Measurements from ENCODE around the gene PHLDB3.
"Not testable (repeated sequence)": the region's sequence is repeated elsewhere in the genome, so short reads cannot be mapped to it uniquely, and the experiment has no call there.

The PHLDB3 gene

DNA sequence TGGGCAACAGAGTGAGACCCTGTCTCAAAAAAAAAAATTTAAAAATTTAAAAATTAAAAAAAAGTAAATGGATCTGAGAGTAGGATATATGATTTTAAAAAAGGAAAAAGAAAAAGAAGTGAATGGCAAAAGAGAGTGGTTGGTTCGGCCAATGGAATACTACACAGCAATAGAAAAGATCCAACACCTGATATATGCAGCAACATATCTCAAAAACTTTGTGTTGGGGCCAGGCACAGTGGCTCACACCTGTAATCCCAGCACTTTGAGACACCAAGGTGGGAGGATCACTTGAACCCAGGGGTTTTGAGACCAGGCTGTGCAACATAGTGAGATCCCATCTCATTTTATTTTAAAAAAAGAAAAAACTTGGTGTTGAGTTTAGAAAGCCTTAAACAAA is 37.8 kb downstream of the PHLDB3 start:
- no peak for DNase-seq

DNA sequence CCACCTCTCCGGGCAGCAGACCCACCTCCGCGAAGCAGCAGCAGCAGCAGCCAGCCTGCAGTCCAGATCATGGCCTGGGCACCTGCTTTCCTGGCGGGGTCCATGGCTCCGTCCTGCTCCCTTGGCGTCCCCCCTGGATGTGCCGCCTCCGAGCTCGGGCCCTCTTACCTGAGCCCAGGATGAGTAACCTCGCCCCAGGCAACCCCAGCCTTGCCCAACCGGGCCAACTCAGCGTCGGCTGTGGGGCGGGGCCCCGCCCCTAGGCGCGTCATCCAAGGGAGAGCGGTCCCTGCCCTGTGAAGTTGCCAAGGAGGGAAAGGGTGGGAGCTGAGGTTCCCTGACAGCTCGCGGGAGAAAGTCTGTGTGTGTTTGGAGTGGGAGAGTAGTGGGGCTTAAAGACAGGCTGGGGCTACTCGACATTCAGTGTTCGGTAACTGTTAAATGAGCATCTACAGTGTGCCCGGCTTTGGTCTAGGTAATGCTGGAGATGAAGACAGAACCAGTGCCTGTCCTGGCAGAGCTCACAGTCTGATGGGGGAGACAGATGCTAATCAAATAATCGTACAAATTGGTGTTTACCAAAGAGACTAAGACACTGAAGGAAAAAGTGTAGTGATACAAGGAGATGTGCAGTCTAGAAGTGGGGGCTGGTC is 39.0 kb downstream of the PHLDB3 start, which contains the start of gene LYPD3:
TSS of gene LYPD3 (minus strand) at position 141 of the 653 bp plus-strand sequence. CDS start at position 104, 37 bp downstream.
- no peak for DNase-seq

DNA sequence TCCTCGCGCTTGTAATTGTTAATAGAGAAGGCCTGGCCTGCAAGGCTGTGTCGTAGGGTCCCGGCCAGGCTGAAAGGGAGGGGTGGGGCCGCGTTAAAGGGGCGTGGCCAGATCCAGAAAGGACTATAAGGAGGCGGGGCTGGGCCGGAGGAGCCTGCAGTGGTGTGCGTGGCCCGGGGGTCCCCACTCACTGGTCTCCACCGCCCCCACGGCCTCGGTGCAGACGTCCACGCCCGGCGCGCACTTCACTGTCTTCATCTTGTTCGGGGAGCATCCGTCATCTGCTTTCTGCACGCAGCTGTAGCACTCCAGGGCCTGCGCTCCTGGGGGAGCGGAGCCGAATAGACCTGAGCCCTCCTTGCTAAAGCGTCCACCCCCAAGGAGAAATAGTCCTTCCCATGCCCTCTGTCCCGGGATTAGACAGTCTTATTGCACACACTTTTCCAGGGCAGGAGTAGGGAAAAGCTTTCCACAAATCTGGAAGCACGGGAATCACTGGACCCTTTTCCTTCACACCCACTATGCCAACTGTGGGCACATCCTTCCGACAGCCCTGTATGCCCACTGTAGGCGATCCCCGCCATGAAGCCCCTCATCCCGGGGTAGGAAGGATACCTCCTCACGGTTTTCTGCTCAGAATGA is 40.3 kb downstream of the PHLDB3 start:
- DNase-seq = no peak

DNA sequence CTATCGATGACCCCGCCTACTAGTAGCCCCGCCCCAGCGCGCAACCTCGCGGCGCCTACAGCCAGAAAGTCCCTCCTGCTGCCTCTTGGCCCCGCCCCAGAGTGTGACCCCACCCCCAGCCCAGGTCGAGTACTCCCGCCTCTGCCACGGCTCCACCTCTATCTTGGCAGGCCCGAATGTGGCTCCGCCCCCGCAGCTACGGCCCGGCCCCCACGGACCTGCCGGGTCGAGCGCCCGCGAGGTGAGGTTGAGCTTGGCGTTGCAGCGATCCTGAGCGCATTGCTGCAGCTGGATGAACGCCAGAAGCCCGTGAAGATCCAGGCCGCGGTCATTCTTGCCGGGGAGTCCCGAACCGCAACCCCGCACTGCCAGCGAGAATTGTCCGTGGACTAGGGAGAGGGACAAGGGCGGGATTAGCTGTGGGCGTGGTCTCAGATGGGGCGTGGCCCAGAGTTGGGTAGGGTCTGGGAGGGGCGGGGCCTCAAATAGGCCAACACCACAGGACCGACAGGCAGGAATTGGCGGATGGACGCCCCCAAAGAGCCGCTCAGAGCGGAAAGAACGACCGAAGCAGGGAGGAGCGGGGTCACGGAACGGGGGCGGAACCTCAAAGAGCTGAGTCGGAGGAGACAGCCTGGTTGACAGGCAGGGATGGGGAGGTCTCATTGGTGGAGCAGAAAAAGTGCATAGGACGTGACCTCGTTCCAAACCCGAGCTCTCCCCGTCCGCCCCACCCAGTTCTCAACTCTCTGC is 41.0 kb downstream of the PHLDB3 start:
- peak; percentile 99 for DNase-seq

DNA sequence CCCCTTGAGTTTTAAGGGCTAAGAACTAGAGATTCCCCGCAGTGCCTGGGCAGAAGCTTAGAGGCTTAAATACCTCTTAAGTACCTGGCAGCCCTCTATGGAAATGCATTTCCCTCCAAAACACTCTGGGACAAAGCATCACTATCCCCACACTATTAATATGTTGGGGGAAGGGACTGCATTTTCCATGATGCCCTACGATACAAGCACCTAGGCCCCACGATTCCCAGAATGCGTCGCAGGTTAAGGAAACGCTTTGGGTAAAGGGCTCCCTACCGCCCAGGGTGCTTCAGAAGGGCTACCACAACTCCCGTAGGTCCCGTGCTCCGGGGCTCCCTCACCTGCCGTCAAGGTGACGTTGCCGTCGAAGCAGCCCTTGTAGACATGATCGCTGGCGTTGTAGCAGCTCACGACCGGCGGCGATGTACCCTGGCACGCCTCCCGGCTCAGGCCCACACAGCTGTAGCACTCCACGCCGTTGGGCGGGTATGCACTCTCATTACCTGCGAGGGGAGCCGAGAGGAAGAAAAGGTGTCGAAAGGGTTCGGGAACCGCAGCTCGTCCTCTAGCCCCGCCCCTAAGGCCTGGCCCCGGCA is 41.7 kb downstream of the PHLDB3 start:
- DNase-seq = no peak

DNA sequence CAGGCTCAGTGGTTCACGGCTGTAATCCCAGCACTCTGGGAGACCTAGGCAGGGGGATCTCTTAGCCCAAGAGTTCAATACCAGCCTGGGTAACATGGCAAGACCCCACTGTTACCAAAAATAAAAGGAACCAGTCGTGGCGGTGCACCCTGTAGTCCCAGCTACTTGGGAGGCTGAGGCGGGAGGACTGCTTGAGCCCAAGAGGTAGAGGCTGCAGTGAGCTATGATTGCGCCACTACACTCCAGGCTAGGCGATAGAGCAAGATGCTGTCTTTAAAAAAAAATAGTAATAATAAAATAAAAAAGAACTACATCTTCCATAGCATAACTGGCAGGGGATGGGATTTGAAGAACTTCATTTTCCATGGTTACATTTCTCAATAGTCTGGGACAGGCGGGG is 42.2 kb downstream of the PHLDB3 start:
- no peak for DNase-seq

DNA sequence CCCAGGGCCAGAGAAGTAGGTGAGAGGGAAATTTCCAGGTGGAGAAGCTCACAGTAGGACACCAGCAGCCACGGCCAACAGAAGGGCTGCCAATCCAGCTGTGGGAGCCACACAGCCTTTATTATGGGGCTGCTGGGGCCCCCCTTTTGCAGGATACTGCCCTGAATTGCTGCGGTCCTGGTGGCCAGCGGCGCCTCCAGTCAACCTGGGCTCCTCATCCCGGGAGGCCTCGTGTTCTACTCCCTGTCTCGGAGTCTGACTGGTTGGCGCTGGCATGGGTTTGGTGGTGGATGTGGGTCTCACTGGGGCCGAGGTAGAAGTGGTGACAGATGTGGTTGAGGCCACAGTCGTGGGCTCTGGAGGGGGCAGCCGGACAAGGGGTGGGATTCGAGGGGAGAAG is 43.2 kb downstream of the PHLDB3 start:
- DNase-seq = no peak

DNA sequence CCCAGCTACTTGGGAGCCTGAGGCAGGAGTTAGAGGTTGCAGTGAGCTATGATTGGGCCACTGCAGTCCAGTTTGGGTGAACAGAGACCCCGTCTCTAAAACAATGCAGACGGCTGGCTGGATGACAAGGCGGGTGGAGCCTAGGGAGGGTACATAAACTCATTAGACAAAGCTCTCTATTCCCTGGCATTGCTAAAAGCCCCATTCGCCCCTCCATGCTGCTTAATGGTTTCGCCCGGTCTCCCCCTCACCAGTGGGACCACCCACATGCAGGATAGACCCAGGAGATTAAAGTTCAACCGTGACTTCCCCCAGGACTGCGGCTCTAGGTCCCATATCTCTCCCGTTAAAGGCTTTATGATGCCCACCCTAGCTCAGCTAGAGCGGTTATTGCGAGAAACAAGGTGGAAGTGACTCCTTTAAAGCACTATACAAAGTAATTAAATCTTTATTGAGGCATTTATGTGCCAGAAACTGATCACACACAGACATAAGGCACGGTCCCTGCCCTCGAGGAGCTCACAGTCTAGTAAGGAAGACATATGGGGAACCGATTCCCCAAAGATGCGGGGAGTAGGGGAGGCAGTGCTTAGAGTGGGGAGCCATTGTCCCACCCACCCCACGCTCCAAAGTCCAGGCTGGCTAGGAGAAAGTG is 44.1 kb downstream of the PHLDB3 start:
- no peak for DNase-seq

DNA sequence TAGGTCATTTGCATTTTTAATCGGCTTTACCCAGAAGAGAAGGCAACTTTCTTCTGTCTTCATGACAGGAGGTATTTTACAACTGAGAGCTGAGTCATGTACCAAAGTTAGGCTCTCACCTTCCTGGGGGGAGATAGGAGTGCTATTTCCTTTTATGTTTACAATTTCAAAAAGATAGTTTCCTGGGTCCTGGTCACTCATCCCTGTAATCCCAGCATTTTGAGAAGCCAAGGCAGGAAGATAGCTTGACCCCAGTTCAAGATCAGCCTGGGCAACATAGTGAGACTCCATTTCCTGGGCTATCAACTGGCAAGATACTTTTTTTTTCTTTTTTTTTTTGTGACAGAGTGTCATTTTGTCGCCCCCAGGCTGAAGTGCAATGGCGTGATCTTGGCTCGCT is 46.7 kb downstream of the PHLDB3 start:
- no peak for DNase-seq

DNA sequence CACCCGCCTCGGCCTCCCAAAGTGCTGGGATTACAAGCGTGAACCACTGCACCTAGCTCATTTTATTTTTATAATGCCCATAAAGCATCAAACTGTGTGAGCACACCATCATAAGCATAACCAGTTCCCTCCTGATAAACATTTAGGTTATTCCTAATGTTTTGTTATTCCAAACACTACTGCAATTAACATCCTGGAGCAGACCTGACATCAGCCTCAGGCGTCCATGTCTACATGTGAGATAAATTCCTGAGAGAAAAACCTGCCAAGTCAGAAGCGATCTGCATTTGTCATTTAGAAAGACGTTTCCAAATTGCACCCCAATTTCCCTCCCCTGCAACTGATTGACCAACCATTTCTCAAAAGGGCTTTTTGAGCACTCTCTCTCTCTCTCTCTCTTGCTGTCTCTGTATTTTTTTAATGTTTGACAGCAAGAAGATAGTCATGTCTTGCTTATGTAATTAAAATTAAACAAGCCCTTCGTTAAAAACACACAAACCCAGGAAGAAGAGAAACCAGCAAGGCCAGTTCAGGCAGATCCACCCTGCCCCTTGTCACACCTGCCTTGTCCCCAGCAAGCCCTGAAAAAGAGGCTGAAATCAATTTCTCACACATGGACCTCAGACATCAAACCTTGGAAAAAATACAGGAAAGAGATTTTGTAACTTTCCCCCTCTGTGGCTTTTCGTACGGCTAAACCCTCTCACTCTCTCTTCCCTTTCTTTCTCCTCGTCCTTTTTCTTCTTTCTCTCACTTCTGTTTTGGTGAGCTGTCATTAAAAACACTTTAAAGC is 49.0 kb downstream of the PHLDB3 start:
- no peak for DNase-seq

DNA sequence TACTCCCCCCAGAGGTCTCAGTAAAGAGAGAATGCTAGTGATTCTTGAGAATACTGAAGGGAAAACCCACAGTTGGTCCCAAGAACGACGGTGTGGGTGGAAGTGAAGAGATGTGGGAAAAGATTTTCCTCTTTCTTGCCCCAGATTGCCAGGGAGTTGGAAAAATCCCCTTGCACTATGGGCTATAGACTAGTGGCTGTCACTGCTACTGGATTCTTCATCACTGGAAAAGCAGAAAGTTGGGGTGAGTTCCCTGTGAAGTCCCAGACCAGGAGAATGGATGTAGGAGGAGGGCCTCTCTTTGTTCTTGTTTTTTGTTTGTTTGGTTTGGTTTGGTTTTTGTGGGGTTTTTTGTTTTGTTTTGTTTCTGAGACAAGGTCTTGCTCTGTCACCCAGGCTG is 50.5 kb downstream of the PHLDB3 start:
- no peak for DNase-seq

DNA sequence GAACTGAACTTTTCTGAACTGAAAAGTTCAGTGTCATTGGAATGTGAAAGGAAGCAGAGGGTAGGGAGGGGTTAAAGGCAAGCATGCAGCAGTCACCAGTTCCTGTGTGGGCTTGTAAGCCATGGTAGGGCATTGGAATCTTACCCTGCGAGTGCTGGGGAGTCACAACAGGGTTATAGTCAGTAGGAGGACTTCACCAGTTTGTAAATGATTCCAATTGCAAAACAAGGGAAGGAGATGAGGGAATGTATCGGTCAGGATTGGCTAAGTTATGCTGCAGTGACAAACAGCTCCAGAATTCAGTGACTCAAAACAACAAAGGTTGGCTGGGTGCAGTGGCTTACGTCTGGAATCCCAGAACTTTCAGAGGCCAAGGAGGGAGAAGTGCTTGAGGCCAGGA is 52.0 kb downstream of the PHLDB3 start:
- no peak for DNase-seq

DNA sequence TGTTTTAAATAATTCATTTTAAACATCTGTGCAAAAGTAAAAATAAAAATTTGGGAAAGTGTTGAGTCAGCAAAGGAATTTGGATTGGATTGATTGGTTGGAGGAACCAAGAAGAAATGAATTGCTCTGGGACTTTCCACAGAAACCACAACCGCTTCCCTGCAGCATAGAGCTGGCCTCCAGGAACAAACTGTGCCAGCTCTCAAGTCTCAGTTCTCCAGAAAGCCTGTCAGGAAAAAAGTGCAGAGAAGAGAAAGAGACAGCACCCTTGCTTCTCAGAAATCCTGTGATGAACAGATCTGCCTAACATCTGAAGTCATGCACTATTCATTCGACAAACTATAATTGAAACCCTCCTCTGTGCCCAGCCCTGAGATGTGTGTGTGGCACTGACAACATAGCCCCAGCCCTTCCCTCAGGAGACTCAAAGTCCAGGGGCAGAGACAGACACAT is 54.0 kb downstream of the PHLDB3 start:
- DNase-seq = no peak

DNA sequence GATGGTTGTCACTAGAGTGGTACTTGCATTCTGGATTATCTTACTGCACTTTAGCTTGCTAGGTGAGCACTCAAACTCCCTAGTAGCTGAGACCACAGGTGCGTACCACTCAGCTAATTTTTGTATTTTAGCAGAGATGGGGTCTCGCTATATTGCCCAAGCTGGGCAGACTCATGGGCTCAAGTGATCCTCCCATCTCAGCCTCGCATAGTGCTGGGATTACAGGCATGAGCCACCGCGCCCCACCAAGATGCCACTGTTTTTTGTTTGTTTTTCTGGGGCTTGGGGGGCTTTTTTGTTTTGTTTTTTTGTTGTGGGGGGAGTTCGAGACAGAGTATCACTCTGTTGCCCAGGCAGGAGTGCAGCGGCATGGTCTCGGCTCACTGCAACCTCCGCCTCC is 56.9 kb downstream of the PHLDB3 start:
- no peak for DNase-seq

DNA sequence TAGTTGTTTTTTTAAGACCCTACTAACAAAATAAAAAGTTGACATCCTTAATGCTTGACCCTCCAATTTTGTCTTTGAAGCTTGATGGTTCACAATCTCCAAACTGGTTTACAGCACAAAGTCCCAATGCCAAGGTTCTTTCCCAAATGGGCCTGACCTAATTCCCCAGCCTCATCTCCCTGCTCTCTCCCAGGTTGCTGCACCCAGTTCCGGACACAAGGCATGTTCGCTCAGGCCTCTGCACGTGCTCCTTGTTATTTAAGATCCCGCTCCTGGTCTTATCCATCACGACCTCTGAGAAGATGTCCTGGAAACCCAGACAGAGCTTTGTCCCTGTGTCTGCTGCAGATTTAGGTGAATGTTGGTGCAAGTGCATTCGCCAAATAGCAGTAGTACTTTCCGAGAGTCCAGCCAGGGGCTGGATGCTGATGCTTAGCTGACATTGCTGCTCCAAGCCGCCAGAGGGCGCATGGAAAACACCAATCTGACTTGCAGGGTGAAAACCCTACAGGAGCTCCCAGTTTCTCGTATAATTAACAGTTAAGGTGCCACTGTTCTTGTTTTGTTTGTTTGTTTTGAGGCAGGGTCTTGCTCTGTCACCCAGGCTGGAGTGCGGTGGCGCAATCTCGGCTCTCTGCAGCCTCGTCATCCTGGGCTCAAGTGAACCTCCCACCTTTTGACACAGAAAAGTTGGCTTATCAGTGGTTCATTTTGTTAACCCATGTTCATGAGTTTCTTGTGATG is 57.6 kb downstream of the PHLDB3 start:
- peak; percentile 65 for DNase-seq

DNA sequence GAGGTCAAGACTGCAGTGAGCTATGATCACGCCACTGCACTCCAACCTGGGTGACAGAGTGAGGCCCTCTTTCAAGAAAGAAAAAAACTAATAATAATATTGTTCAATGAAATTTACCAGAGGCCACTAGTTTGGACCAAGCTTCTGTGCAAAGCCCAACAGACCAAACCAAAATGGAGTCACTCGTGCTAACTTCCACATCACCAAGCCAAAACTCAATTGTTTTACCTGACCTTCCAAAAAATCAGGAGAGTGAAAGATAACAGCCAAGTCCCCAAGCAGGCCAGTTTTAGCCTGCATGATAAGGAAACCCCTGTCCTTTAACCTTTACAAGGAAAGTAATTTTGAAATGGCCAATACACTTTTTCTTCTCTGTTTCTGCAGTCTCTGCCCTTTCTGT is 59.1 kb downstream of the PHLDB3 start:
- no peak for DNase-seq

DNA sequence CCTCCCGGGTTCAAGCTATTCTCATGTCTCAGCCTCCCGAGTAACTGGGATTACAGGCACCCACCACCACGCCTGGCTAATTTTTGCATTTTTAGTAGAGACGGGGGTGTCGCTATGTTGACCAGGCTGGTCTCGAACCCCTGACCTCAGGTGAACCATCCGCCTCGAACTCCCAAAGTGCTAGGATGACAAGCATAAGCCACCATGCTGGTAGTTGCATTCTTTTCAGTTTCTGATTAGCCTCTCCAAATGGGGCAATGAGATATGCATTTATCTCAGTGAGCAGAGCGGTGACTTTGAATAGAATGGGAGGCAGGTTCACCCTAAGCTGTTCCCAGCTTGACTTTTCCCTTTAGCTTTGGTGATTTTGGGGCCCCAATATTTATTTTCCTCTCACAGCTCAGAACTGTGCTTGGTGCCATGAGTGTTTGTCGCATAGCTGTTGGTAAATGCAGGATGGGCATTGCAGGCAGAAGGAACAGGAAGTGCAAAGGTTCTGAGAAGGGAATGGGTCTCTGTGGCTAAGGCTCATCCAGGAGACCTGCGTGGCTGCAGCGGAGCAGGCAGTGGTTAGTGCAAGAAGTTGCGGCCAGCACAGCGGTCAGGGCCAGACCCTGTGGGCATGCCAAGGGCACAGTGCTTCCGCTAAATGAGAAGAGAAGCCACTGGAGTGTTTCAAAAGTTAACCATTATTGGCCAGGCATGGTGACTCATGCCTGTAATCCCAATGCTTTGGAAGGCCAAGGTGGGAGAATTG is 59.8 kb downstream of the PHLDB3 start:
- DNase-seq = no peak

DNA sequence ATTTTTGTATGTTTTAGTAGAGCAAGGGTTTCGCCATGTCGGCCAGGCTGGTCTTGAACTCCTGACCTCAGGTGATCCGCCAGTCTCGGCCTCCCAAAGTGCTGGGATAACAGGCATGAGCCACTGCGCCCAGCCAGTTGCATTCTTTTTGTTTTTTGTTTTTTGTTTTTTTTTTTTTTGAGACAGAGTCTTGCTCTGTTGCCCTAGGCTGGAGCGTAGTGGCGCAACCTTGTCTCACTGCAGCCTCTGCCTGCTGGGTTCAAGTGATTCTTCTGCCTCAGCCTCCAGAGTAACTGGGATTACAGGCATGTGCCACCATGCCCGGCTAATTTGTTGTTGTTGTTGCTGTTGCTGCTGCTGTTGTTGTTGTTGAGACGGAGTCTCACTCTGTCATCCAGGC is 60.5 kb downstream of the PHLDB3 start:
- not testable (repeated sequence) for DNase-seq

DNA sequence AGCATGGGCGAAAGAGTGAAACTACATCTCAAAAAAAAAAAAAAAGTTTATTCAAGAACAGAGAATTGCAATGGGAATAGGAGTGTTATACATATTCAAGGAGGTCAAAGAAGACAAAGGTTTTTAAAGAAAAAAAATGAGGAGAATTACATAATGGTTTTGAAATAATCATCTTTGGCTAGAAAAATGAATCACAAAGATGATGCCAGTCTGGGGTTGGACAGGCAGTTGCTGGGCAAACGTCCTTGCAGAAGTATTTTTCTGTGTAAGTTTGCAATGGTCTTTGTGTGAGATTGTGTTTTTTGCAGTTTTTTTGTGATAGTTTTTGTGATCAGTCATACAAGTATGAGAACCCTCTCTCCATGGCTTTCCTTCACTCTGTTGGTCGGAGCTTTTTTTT is 62.8 kb downstream of the PHLDB3 start:
- no peak for DNase-seq

DNA sequence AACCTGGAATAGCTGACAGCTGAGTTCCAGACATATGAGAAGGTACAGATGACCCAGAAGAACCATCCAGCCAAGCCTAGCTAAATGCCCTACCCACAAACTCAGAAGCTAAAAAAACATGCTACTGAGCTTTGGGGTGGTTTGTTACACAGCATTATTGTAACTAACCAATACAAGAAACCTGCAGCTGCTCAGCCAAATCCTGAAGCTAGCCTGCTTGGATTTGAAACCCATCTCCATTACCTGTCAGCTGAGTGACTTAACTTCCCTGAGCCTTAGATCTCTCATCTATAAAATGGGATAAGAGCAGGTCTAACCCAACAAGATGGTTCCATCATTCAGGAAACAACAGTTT is 64.9 kb downstream of the PHLDB3 start:
- DNase-seq = no peak

Measured in activated effector memory CD4-positive, alpha-beta T cell treated with Interleukin-2 at 50 U/mL for 16 hours (primary cell).